K562 (cell line): ENCODE measurements around the gene LTBP1.

Experiments used
- EP300 ChIP-seq: IDR thresholded peaks from 2 replicates; pipeline ENCODE4 v1.6.1; 2012; ENCODE audit warnings: low read length, improper control_type of control experiment
- ZNF668 ChIP-seq: fragments of 250-450 bp; sonication (Bioruptor Pico); IDR thresholded peaks from 2 replicates; pipeline ENCODE4 v1.8.0; 2022; ENCODE audit warnings: mild to moderate bottlenecking, inconsistent platforms

- TF ChIP-seq EP300 (no peak), ZNF668 (CRISPR knock-in tag) (no peak)
These were observed 206.3 kb downstream of the LTBP1 start for GRCh38 chr2:33153008-33153407.
